Daoy (cell line): ENCODE measurements around the gene PRKG1. TPM values are rescaled to one million over a fixed set of nuclear protein-coding genes. Genes with fewer than 3 reads are reported as not detected.

Source experiments
- total RNA-seq: library from RNA; depleted of rRNA; stranded (reverse); fragments of >200 nt; shearing (Covaris generic); gene quantifications from 2 replicates; pipeline ENCODE4 v1.2.3, GENCODE V29; 2014; rRNA removed

The PRKG1 gene
- total RNA-seq, 1 experiment from 2014 or later, result 1.5 TPM

Other genes starting within 250 kb of the PRKG1 start
- gene A1CF, start 188.9 kb upstream of the PRKG1 start, total RNA-seq, result under 0.01 TPM in 1 of 2 replicates, not detected in the other